H4 (cell line): ENCODE results near the gene CHCHD1. TPM values are rescaled to one million over a fixed set of nuclear protein-coding genes. Genes with fewer than 3 reads are reported as not detected.

Experiments used
- total RNA-seq: library from RNA; depleted of rRNA; stranded (reverse); fragments of >200 nt; shearing (Covaris generic); gene quantifications from 2 replicates; pipeline ENCODE4 v1.2.3, GENCODE V29; 2014; rRNA removed

Gene CHCHD1
- total RNA-seq, 1 experiment from 2014 or later, result 82.5 TPM

Other genes starting within 250 kb of the CHCHD1 start
- gene USP54, start 190.7 kb upstream of the CHCHD1 start, total RNA-seq, result 16.6 and 19.1 TPM in 2 replicates
- 0.33 TPM in 1 of 2 replicates, not detected in the other for gene MYOZ1, start 140.6 kb upstream of the CHCHD1 start, total RNA-seq
- 0.02 TPM in 1 of 2 replicates, not detected in the other for gene SYNPO2L, start 126.0 kb upstream of the CHCHD1 start, total RNA-seq
- 1.7 and 24.6 TPM in 2 replicates for gene AGAP5, start 83.9 kb upstream of the CHCHD1 start, total RNA-seq
- 49.6 and 56.8 TPM in 2 replicates for gene SEC24C, start 37.7 kb upstream of the CHCHD1 start, total RNA-seq
- gene ZSWIM8, start 3.6 kb downstream of the CHCHD1 start, total RNA-seq, result 11.2 and 19.6 TPM in 2 replicates
- 8.5 and 14.8 TPM in 2 replicates for gene NDST2, start 29.6 kb downstream of the CHCHD1 start, total RNA-seq
- 24.1 and 27.4 TPM in 2 replicates for gene CAMK2G, start 92.5 kb downstream of the CHCHD1 start, total RNA-seq
- gene PLAU, start 129.1 kb downstream of the CHCHD1 start, total RNA-seq, result 149 and 153 TPM in 2 replicates
- 47.1 and 53.0 TPM in 2 replicates for gene VCL, start 216.1 kb downstream of the CHCHD1 start, total RNA-seq